Stimulated activated naive CD4-positive, alpha-beta T cell (primary cell): Measurements from ENCODE around the gene PATL2.
A peak's percentile ranks its signal among the peaks of the same experiment; 100 is the strongest.
"Not testable (repeated sequence)": the region's sequence is repeated elsewhere in the genome, so short reads cannot be mapped to it uniquely, and the experiment has no call there.

ENCODE experiments used
- DNase-seq, 6 experiments: peaks; one replicate each; lab custom pipeline; 2025; lab: John Stamatoyannopoulos, UW

PATL2 gene

GRCh38 chr15:44690245-44690644 is 20.9 kb downstream of the PATL2 start:
- DNase-seq, result peak in 2 of 6 experiments; percentile 16 to 27

- not testable (repeated sequence) for DNase-seq
These were observed 21.8 kb downstream of the PATL2 start for GRCh38 chr15:44689318-44689717.

- DNase-seq, result peak; percentile 28 to 85 (median 74)
These were observed 28.1 kb downstream of the PATL2 start for GRCh38 chr15:44682809-44683682.

- no peak for DNase-seq
These were observed 28.9 kb downstream of the PATL2 start for GRCh38 chr15:44682211-44682610.

GRCh38 chr15:44676676-44677075 is 34.4 kb downstream of the PATL2 start:
- DNase-seq, result no peak

- DNase-seq, result no peak
These were observed 35.2 kb downstream of the PATL2 start for GRCh38 chr15:44675911-44676310.

GRCh38 chr15:44673639-44674038 is 37.5 kb downstream of the PATL2 start:
- DNase-seq, result no peak

- no peak for DNase-seq
These were observed 40.8 kb downstream of the PATL2 start for GRCh38 chr15:44670087-44670950.

- DNase-seq, result peak in 2 of 6 experiments; percentile 28 to 33
These were observed 42.2 kb downstream of the PATL2 start for GRCh38 chr15:44668921-44669320.

GRCh38 chr15:44667039-44667360 is 44.1 kb downstream of the PATL2 start:
- DNase-seq, result no peak

GRCh38 chr15:44666210-44667038 is 44.7 kb downstream of the PATL2 start:
- peak in 3 of 6 experiments; percentile 17 to 37 (median 35) for DNase-seq

GRCh38 chr15:44663410-44664308 is 47.5 kb downstream of the PATL2 start, which contains the start of gene SPG11:
TSS of gene SPG11 (minus strand) at chr15:44663662. CDS start at chr15:44663647, 15 bp downstream.
- DNase-seq, result peak; percentile 84 to 94 (median 92)

GRCh38 chr15:44662478-44663409 is 48.4 kb downstream of the PATL2 start:
- peak; percentile 80 to 90 (median 82) for DNase-seq

GRCh38 chr15:44661576-44661975 is 49.5 kb downstream of the PATL2 start:
- no peak for DNase-seq

GRCh38 chr15:44659056-44659455 is 52.1 kb downstream of the PATL2 start:
- no peak for DNase-seq

- no peak for DNase-seq
These were observed 53.7 kb downstream of the PATL2 start for GRCh38 chr15:44657378-44657777.

- DNase-seq, result no peak
These were observed 54.2 kb downstream of the PATL2 start for GRCh38 chr15:44656913-44657312.

GRCh38 chr15:44656298-44656697 is 54.8 kb downstream of the PATL2 start:
- DNase-seq, result no peak

- DNase-seq, result no peak
These were observed 56.3 kb downstream of the PATL2 start for GRCh38 chr15:44654858-44655257.

- DNase-seq, result no peak
These were observed 63.5 kb downstream of the PATL2 start for GRCh38 chr15:44647637-44648036.
